CD14-positive monocyte (primary cell): Measurements from ENCODE around the gene TSPAN13. TPM values are rescaled to one million over a fixed set of nuclear protein-coding genes. Genes with fewer than 3 reads are reported as not detected.

Source experiments
- DNase-seq, 3 donors: peaks; one replicate each; pipeline ENCODE4 v3.0.0-alpha.2; 2011 to 2022
- H2AFZ ChIP-seq: 2 replicates; pipeline ENCODE4 v1.6.0; 2012; ENCODE audit warnings: mild to moderate bottlenecking, low read depth, low read length, inconsistent platforms; ENCODE audit not compliant: insufficient read depth, poor library complexity, severe bottlenecking
- H3K27ac ChIP-seq, 2 donors: 1 replicate in 1 of 2; 2 replicates in 1 of 2; pipeline ENCODE4 v1.5.1; 2012 to 2013; ENCODE audit warnings: low read length in 2 of 2, control low read depth in 1 of 2, inconsistent platforms in 1 of 2, low read depth in 1 of 2, mild to moderate bottlenecking in 1 of 2
- H3K27me3 ChIP-seq, 2 donors: one replicate each; pipeline versions ENCODE4 v1.6.0 to v1.6.1; 2011 to 2013; ENCODE audit warnings: low read length in 2 of 2; ENCODE audit not compliant: control insufficient read depth in 2 of 2, insufficient read depth in 2 of 2
- H3K36me3 ChIP-seq, 2 donors: replicated peaks in 1 of 2; 1 replicate in 1 of 2; 2 replicates in 1 of 2; pipeline versions ENCODE4 v1.5.1 to v1.6.1; 2012 to 2013; ENCODE audit warnings: low read length in 2 of 2, control low read depth in 1 of 2, inconsistent platforms in 1 of 2, mild to moderate bottlenecking in 1 of 2; ENCODE audit not compliant: insufficient read depth in 2 of 2, control insufficient read depth in 1 of 2
- H3K4me1 ChIP-seq, 2 donors: 1 replicate in 1 of 2; 2 replicates in 1 of 2; pipeline versions ENCODE4 v1.5.1 to v1.6.1; 2012 to 2013; ENCODE audit warnings: low read length in 2 of 2, control low read depth in 1 of 2, inconsistent platforms in 1 of 2, mild to moderate bottlenecking in 1 of 2, moderate library complexity in 1 of 2; ENCODE audit not compliant: insufficient read depth in 2 of 2, control insufficient read depth in 1 of 2
- H3K4me2 ChIP-seq: replicated peaks from 2 replicates; pipeline ENCODE3; 2012; ENCODE audit warnings: low read length, moderate library complexity, mild to moderate bottlenecking; ENCODE audit not compliant: poor library complexity, severe bottlenecking; ENCODE audit errors: extremely low read depth
- H3K4me3 ChIP-seq, 3 experiments: fragments of 200-600 bp in 1 of 3; sonication (generic) in 1 of 3; replicated peaks in 1 of 3; 1 replicate in 2 of 3; 2 replicates in 1 of 3; pipeline ENCODE4 v1.5.1; 2011 to 2013; ENCODE audit warnings: low read length in 3 of 3, mild to moderate bottlenecking in 3 of 3, control low read depth in 2 of 3, low read depth in 2 of 3, inconsistent platforms in 1 of 3, moderate library complexity in 1 of 3
- H3K79me2 ChIP-seq: 2 replicates; pipeline ENCODE4 v1.6.0; 2012; ENCODE audit warnings: mild to moderate bottlenecking, control low read depth, inconsistent platforms, low read length, moderate library complexity; ENCODE audit not compliant: insufficient read depth
- H3K9ac ChIP-seq: 2 replicates; pipeline ENCODE4 v1.6.0; 2017; ENCODE audit warnings: low read length, mild to moderate bottlenecking; ENCODE audit not compliant: insufficient read depth, poor library complexity, severe bottlenecking
- H3K9me3 ChIP-seq, 2 donors: replicated peaks in 1 of 2; 1 replicate in 1 of 2; 2 replicates in 1 of 2; pipeline versions ENCODE4 v1.5.1 to v1.6.1; 2012 to 2013; ENCODE audit warnings: low read length in 2 of 2, control low read depth in 1 of 2; ENCODE audit not compliant: control insufficient read depth in 1 of 2, insufficient read depth in 1 of 2
- H4K20me1 ChIP-seq: 2 replicates; pipeline ENCODE4 v1.6.0; 2012; ENCODE audit warnings: mild to moderate bottlenecking, low read length, control low read depth, moderate library complexity; ENCODE audit not compliant: insufficient read depth
- H3K27ac Mint-ChIP-seq, 7 donors: one replicate each; pipeline ENCODE4 v1.8.0; 2020; ENCODE audit warnings: mild to moderate bottlenecking in 7 of 7, mixed read lengths in 7 of 7, moderate library complexity in 6 of 7, inconsistent platforms in 2 of 7
- H3K27me3 Mint-ChIP-seq, 3 donors: one replicate each; pipeline ENCODE4 v1.8.0; 2021 to 2022; ENCODE audit warnings: low read depth in 3 of 3, mild to moderate bottlenecking in 3 of 3, mixed read lengths in 3 of 3, moderate library complexity in 3 of 3, inconsistent platforms in 1 of 3
- H3K36me3 Mint-ChIP-seq, 2 donors: one replicate each; pipeline ENCODE4 v1.8.0; 2020; ENCODE audit warnings: mixed read lengths in 2 of 2, inconsistent platforms in 1 of 2, mild to moderate bottlenecking in 1 of 2
- H3K4me1 Mint-ChIP-seq: one replicate; pipeline ENCODE4 v1.8.0; 2020; ENCODE audit warnings: mild to moderate bottlenecking, mixed read lengths
- H3K4me3 Mint-ChIP-seq, 2 donors: one replicate each; pipeline ENCODE4 v1.8.0; 2020; ENCODE audit warnings: mild to moderate bottlenecking in 2 of 2, mixed read lengths in 2 of 2, moderate library complexity in 1 of 2
- H3K9me3 Mint-ChIP-seq, 7 donors: one replicate each; pipeline ENCODE4 v1.8.0; 2020 to 2022; ENCODE audit warnings: mixed read lengths in 7 of 7, mild to moderate bottlenecking in 6 of 7, moderate library complexity in 6 of 7, inconsistent platforms in 2 of 7
- WGBS: methylation state at CpG from one replicate; pipeline ENCODE4 v1.1.5; 2013; ENCODE audit warnings: missing lambda C conversion rate; ENCODE audit not compliant: insufficient coverage; 5-methylcytosine and 5-hydroxymethylcytosine counted together
- intact Hi-C, 2 donors: fragments of 100-400 bp; cut with micrococcal nuclease; formaldehyde crosslinking; loops; one replicate each; pipeline versions ENCODE4 v1.15.0 to v1.15.1; 2023
- polyA plus RNA-seq, 3 donors: library from polyadenylated mRNA; depleted of rRNA in 1 of 3; unstranded in 2 of 3; stranded (reverse) in 1 of 3; fragments of 300-500 nt in 2 of 3; fragments of >200 nt in 1 of 3; fragmentation: Illumina TruSeq in 2 of 3; gene quantifications; 1 replicate in 2 of 3; 2 replicates in 1 of 3; pipeline ENCODE4 v1.2.3, GENCODE V29; 2012 to 2021
- TF ChIP-seq, protein P1 (sequence below): fragments of 200-600 bp; IDR thresholded peaks from one replicate; pipeline ENCODE4 v1.8.0; 2022; ENCODE audit warnings: antibody characterized with exemption, mild to moderate bottlenecking

Gene TSPAN13
- polyA plus RNA-seq, 3 donors, result 0.09 to 0.17 (median 0.16) TPM

- Histone ChIP-seq H3K4me3 (no peak overlapping the region), H4K20me1 (no peaks in the 10 kb centered on the region), H3K9ac (no peak overlapping the region), H3K4me1 (no peaks in the 10 kb centered on the region), H2AFZ (no peak overlapping the region), H3K4me2 (no peak overlapping the region), H3K27ac (no peak overlapping the region), H3K36me3 (no peaks in the 10 kb centered on the region), H3K9me3 (no peaks in the 10 kb centered on the region), H3K79me2 (no peaks in the 10 kb centered on the region), H3K27me3 (no peaks in the 10 kb centered on the region)
- Mint-ChIP-seq H3K9me3 (peaks cover 0 to 6% (median 2%) of the 10 kb centered on the region in 7 donors), H3K4me3 (no peak overlapping the region), H3K27ac (no peak overlapping the region), H3K27me3 (peaks cover 0 to 4% (median 0%) of the 10 kb centered on the region in 3 donors), H3K4me1 (peaks cover 6% of the 10 kb centered on the region), H3K36me3 (no peaks in the 10 kb centered on the region)
- intact Hi-C loops, result no loop called here
- no peak for DNase-seq
- TF ChIP-seq, protein P1, sequence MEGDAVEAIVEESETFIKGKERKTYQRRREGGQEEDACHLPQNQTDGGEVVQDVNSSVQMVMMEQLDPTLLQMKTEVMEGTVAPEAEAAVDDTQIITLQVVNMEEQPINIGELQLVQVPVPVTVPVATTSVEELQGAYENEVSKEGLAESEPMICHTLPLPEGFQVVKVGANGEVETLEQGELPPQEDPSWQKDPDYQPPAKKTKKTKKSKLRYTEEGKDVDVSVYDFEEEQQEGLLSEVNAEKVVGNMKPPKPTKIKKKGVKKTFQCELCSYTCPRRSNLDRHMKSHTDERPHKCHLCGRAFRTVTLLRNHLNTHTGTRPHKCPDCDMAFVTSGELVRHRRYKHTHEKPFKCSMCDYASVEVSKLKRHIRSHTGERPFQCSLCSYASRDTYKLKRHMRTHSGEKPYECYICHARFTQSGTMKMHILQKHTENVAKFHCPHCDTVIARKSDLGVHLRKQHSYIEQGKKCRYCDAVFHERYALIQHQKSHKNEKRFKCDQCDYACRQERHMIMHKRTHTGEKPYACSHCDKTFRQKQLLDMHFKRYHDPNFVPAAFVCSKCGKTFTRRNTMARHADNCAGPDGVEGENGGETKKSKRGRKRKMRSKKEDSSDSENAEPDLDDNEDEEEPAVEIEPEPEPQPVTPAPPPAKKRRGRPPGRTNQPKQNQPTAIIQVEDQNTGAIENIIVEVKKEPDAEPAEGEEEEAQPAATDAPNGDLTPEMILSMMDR, result no peak
- no CpG with 5 or more reads among the region's 2 CpGs for WGBS
Observed at GRCh38 chr7:16729541-16729940, 24.0 kb upstream of the TSPAN13 start.

DNA sequence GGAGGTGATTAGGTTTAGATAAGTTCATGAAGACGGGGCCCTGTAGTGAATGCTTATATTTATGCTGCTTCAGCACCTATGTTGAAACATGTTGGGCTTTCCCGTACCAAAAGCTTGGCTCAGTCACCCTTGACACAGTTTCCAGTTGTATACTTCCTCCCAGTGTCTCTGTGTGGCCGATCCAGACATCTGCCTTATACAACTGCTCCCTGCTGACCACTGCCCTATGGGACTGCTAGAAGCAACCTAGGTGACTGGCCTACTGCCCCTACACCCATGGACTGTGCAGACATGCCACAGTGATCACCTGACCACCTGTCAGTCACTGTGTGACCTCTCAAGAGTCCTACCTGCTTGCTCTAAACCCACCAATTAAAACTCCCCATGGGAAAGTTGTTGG is 22.6 kb upstream of the TSPAN13 start:
- Mint-ChIP-seq H3K27me3 (peaks cover 0 to 4% (median 0%) of the 10 kb centered on the region in 3 donors), H3K4me1 (peaks cover 6% of the 10 kb centered on the region), H3K9me3 (peaks cover 0 to 6% (median 2%) of the 10 kb centered on the region in 7 donors), H3K36me3 (no peaks in the 10 kb centered on the region), H3K27ac (no peak overlapping the region), H3K4me3 (no peak overlapping the region)
- Histone ChIP-seq H3K4me2 (no peak overlapping the region), H2AFZ (no peak overlapping the region), H3K27me3 (no peaks in the 10 kb centered on the region), H3K4me3 (no peak overlapping the region), H4K20me1 (no peaks in the 10 kb centered on the region), H3K9me3 (no peaks in the 10 kb centered on the region), H3K79me2 (no peaks in the 10 kb centered on the region), H3K9ac (no peak overlapping the region), H3K4me1 (no peaks in the 10 kb centered on the region), H3K36me3 (no peaks in the 10 kb centered on the region), H3K27ac (no peak overlapping the region)
- intact Hi-C loops, result no loop called here
- TF ChIP-seq, protein P1, result no peak
- WGBS, result 88% methylated on average over 2 of the region's 3 CpGs
- DNase-seq, result no peak
